ENCODE data around the gene ATXN1.
"Not testable (repeated sequence)": the region's sequence is repeated elsewhere in the genome, so short reads cannot be mapped to it uniquely, and the experiment has no call there.

ATXN1 gene

DNA sequence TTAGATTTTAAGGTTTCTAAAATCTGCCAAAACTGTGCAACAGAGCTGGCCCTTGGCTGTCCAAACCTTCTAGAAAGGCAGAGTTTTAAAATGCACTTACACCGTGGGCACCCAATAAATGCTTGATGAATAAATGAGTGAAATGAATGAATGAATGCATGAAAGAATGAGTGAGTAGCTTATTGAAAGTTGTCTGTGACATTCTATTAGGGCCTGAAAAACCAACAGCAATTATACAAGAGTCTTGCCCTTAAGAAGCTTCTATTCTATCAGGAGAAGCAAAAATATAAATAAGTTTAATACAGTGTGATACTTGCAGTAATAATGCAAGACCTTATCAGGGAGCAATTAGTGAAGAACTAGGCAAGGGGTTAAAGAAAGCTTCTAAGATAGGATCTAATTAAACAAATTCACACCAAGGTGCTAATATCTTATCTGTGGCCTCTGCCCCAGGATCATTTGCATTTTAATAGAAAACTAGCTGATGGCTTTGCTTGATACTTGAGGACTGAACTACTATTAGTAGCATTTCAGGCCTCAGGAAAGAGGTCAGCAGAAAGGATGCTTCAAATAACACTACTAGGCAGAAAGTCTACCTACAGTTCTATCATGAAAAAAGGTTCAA, 292.2 kb downstream of the ATXN1 start:
- no peak for DNase-seq

DNA sequence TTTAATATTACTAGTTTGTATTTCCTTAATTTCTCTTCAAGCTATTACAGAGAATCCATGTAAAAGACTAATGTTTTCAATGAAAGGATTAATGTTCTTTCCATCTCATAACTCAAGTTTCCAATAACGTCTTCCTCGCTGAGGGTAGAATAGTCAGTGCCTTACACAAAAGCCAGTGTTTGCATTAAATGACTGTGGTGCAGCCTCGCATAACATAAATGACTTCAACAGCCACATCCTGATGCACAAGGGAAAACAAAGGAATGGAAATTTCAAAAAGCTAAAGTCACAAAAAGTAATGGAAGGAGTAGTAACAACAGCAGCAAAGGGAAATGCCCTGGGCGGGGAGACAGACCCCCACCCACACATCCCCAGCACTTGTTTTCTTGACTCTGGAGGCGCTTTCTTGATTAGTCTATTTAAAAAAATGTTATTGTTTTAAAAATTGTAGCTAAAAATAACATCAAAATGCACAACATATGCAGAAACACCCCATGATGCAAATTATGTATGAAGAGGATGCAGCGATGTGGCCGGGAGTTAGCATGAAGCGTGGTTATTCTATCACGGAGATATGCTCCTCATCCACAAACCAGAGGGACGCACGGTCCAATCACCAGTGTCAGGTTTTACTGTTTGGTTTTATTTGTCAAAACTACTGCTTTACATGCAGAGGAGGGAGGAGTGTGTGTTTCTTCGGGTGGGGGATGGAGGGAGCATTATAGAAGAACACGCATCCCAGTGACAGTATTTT, 294.3 kb downstream of the ATXN1 start:
- DNase-seq, result no peak

DNA sequence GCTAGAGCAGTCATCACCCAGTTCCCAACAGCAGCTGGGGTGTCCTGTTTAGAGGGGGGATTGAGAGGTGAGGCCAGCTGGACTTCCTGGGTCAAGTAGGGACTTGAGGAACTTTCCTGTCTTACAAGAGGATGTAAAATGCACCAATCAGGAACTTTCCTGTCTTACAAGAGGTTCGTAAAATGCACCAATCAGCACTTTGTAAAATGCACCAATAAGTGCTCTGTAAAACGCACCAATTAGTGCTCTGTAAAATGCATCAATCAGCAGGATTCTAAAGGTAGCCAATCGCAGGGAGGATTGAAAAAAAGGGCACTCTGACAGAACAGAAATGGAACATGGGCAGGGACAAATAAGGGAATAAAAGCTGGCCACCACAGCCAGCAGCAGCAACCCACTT, 297.2 kb downstream of the ATXN1 start:
- no peak for DNase-seq

GRCh38 chr6:16463246-16463645, 298.0 kb downstream of the ATXN1 start:
- DNase-seq, result not testable (repeated sequence)

GRCh38 chr6:16461491-16461890, 299.8 kb downstream of the ATXN1 start:
- no peak for DNase-seq

DNA sequence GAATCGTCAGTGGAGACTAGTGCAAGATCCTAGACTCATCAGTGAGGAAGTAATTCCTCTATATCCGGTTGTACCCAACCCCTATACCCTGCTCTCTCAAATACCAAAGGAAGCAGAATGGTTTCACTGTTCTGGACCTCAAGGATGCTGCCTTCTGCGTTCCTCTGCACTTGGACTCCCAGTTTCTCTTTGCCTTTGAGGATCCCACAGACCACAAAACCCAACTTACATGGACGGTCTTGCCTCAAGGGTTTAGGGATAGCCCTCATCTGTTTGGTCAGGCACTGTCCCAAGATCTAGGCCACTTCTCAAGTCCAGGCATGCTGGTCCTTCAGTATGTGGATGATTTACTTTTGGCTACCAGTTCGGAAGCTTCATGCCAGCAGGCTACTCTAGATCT, 301.8 kb downstream of the ATXN1 start:
- not testable (repeated sequence) for DNase-seq

DNA sequence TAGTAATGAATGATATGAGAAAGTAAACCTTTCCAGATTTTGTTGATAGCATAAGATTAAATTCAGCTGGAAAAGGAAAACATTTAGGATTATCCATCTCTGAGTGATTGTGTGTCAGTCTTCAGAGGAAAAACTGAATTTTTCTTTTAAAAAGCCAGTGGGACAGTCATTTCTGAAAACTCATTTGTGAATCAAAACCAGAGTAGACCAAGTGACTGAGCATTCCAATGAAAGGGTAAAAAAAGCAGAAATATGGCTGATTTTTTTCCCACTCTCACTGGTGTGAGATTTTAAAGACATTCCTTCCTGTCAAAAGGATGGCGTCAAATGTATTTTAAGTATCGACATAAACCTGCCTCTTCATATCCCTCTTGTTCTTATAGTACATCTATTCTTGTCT, 308.9 kb downstream of the ATXN1 start:
- DNase-seq, result no peak

- DNase-seq, result no peak
Measured at GRCh38 chr6:16450821-16451220, 310.4 kb downstream of the ATXN1 start.

- DNase-seq, result no peak
Measured at GRCh38 chr6:16450285-16450684, 311.0 kb downstream of the ATXN1 start.

GRCh38 chr6:16446273-16446672, 315.0 kb downstream of the ATXN1 start:
- no peak for DNase-seq

- no peak for DNase-seq
Measured at GRCh38 chr6:16442031-16442430, 319.2 kb downstream of the ATXN1 start.

- no peak for DNase-seq
Measured at GRCh38 chr6:16441262-16441661, 320.0 kb downstream of the ATXN1 start.

DNA sequence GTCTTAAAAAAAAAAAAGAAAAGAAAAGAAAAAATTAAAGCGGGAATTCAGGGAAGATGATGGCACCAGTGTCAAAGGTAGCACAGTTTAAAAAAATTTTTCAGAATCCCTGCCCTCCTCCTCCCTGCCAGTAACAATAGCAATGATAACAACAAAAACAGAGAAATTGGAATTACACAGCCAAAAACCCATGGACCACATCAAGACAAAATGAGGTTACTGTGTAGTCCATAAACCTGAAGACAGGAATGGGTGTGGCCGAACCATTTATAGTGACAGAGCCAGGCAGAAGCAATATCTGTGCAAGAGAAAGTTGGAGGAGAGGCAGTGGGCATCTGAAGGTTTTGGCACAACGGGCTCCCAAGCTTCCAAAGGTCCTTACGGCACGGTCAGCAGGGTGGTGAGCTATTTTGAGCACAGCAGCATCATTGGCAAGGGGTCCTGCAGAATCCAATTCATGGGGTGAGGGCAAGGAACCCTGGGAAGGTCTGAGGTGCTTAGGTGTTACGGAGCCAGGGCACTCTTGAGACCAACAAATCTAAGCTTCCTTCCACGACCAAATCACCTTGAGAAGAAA, 320.5 kb downstream of the ATXN1 start:
- no peak for DNase-seq

DNA sequence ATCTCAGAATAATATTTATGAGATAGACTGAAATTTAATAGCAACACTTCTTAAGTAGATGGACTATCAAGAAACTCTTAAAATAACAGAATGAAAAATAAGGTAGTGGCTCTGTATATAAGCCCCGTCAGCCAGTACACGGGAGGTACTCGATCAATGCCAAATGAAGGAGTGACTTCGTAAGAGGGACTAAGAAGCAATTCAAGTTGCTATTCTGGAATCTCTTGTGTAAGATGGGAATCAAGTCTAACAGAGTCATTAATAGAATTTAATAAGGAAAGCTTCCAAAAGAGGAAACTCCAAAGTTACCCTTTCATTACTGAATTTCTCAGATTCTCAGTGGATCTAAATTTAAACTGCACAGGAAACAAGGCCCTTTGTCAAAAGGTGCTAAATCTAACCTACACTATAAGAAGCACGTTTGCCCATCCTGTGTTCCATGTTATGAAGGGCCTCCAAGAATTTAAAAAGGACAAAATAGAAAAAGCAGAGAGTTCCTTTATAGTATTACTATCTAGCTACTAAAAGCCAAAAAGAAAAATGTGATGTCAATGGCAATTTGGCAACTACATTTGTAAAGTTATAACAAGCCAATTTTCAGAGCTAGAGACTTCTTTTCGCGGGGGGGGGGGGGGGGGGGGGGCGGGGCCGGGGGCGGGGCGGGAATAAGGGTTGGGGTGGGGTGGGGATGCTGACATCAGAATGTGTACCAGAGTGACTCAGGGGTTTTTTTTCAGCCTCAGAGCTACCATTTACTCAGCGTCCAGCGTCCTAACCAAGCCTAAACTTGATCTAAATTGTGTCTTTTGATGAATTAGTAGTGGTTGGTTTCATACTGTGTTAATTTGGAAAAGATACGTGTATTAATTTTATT, 322.3 kb downstream of the ATXN1 start:
- no peak for DNase-seq

- DNase-seq, result no peak
Measured at GRCh38 chr6:16437984-16438383, 323.3 kb downstream of the ATXN1 start.

DNA sequence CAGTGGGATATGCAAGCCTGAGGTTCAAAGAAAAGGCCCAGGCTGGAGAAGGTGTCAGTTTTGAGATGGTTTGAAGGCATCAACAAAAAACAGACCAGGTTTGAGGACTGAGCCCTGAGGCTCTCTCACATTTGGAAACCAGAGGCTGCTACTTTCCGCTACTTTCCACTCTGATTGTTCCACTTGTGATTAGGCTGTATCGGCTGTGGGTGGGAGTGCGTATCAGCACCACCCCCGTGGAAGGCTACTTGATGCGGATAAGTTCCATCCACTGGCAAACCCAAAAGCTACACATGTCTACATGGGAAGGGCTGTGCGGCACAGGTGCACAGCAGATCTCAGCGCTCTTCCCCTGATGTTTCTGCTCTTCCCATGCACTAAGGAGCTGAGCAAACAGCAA, 324.2 kb downstream of the ATXN1 start:
- no peak for DNase-seq

- no peak for DNase-seq
Measured at GRCh38 chr6:16436550-16436949, 324.7 kb downstream of the ATXN1 start.

- no peak for DNase-seq
Measured at GRCh38 chr6:16434885-16435284, 326.4 kb downstream of the ATXN1 start.

GRCh38 chr6:16433338-16433890, 327.8 kb downstream of the ATXN1 start:
- DNase-seq, result no peak

- peak in 4 of 58 donors; percentile 11 to 44 (median 26) for DNase-seq
Measured at GRCh38 chr6:16432075-16433032, 328.9 kb downstream of the ATXN1 start.

Data from anterior cingulate cortex (tissue), 58 donors.